Stimulated activated CD8-positive, alpha-beta memory T cell treated with anti-CD3 and anti-CD28 coated beads, Interleukin-12 subunit alpha, Interleukin-12 subunit beta, amount 100 ng/mL, for 4 hours (primary cell): ENCODE measurements around the gene TAS2R3.
"Not testable (repeated sequence)": the region's sequence is repeated elsewhere in the genome, so short reads cannot be mapped to it uniquely, and the experiment has no call there.

Source experiments
- DNase-seq: peaks from one replicate; pipeline ENCODE4 v3.0.0-alpha.2; 2020; ENCODE audit warnings: low read depth

TAS2R3 gene, protein sequence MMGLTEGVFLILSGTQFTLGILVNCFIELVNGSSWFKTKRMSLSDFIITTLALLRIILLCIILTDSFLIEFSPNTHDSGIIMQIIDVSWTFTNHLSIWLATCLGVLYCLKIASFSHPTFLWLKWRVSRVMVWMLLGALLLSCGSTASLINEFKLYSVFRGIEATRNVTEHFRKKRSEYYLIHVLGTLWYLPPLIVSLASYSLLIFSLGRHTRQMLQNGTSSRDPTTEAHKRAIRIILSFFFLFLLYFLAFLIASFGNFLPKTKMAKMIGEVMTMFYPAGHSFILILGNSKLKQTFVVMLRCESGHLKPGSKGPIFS

DNA sequence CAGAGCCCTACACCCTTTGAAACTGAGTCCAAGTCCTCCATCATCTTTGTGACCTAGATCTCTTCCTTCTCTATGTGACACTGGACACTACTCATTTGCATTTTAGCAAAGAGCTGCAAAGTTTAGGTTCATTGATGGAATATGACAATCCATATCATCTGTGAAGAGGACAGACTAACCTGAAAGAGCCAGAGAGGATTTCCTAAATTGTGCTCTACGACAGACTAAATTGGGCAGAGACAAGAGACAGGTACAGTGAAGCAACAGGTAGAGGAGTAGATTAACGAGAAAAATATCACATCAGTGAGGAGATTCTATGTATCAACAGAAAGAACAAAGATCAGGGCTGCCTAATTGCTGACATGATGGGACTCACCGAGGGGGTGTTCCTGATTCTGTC, at the start of gene TAS2R3:
Gene TAS2R3 (plus strand): TSS at position 301 of the 400 bp plus-strand sequence. CDS start 62 bp downstream, at position 363.
- DNase-seq = no peak

DNA sequence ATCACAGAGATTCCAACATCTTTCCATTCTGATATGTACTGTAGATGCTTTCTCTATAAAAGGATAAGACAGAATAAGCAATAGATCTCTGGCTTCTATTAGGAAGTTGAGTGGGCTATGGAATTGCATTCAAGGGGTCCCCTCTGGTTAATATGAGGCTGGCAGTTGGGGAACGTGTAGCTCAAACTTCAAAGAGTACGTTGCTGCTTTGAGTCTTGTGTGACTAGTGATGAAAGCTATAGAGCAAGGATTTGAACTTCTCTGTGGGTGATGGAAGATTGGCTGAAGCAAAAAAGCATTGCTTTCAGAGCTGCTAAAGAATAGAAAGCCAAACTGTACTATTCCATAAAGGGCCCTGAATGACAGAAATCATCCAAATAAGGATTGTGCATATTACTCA, 49.3 kb upstream of the TAS2R3 start:
- DNase-seq = no peak

DNA sequence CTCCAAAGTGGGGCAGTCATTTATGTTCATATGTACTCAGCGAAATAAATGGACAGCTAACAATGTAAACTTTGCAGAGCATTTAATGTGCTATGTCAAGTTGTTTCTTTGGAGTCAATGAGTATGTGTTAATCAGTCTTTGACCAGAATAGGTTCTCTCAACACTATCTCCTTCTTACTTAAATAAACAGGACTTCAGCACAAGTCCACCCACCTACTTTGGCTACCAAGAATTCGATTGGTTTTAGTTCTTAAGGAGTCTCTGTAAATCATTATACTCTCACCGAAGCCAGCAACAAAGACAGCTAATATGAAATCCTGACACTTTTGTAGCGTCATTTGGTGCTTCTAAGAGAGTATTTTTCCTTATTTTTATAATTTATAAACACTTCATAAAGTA, 48.9 kb upstream of the TAS2R3 start:
- DNase-seq = no peak

DNA sequence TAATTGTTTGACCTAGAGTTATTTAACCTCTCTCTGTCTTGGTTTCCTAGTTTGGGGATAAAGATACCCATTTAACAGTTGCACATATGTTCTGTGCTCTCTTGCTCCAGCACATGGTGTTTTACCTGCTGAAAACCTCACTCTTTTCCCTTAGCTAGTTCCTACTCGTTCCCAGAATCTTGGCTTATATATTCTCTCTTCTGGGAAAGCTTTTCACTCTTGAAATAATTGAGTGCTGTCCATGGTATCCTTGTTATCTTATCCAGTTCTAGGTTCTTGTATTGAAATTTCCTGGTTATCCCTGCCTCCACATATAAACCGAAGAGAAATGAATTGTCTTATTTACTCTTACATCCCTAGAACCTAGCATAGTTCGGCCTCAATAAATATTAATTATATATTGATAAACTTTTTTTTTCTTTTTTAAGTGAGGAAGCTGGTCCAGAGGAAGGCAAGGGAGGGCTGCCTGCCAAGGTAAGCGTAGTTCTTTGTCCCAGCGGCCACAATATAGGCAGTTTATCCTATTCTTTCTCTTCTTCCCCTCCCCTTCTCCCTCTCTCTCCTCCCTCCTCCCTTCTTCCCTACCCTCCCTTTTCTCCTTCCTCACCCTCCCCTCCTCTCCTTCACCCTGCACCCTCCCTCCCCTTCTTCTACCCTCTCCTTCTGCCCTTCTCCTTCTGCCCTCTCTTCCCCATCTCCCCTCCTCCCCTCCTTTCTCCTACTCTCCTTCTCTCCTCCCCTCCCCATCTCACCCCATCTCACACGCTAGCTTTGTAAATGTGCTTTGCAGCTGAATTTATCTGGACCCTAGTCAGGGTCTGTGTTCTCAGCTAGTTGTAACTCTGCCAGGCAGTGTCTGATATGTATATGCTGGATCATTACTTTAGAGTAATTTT, 47.9 kb upstream of the TAS2R3 start:
- no peak for DNase-seq

DNA sequence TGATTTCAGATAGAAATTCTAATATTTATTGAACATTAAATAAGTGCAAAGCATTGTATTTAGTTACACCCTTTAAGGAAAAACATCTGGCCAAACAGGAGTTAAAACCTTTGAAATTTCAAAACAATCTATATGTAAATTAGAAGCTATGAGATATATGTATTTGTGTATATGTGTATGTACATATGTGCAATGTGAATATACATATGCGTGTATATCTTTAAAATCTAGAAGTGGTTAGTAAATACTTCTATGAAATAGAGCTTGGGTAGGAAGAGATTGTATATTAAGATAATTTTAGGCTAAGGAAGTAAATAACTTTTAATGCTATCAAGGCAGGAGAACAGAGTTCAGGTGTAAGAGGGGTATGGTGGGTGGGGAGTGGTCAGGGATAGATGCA, 46.4 kb upstream of the TAS2R3 start:
- no peak for DNase-seq

DNA sequence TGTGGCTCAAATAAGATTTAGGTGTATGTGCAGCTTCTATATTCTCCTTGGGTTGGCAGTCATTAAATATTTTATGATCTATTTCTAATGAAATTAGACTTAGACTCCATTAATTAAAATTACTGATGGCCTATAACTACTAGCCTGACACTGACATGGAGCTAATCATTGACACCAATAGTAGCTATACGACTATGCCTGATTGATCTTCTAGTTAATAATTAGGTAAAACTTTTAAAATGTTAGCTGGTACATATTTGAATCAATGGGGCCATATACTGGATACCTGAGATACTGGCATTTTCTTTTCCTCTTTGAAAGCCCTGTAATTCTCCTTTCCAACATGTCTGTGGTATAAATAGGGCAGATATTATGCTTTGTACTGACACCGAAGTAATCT, 41.4 kb upstream of the TAS2R3 start:
- DNase-seq = no peak

DNA sequence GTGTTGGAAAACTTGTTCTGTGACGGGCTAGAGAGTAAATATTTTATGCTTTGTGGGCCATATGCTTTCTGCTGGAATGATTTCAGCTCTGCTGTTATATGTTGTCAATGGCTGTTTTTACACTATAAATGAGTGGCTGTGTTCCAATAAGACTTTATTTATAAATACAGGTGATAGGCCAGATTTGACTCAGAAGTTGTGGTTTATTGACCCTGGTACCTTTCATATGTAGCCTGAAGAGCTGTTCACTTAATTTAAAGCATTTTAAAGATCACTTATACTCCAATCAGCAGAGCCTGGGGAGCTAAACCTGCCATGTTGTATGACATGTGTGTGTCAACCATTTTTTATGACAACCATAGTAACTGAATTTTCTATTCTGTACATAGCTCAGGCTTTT, 34.9 kb upstream of the TAS2R3 start:
- DNase-seq = no peak

DNA sequence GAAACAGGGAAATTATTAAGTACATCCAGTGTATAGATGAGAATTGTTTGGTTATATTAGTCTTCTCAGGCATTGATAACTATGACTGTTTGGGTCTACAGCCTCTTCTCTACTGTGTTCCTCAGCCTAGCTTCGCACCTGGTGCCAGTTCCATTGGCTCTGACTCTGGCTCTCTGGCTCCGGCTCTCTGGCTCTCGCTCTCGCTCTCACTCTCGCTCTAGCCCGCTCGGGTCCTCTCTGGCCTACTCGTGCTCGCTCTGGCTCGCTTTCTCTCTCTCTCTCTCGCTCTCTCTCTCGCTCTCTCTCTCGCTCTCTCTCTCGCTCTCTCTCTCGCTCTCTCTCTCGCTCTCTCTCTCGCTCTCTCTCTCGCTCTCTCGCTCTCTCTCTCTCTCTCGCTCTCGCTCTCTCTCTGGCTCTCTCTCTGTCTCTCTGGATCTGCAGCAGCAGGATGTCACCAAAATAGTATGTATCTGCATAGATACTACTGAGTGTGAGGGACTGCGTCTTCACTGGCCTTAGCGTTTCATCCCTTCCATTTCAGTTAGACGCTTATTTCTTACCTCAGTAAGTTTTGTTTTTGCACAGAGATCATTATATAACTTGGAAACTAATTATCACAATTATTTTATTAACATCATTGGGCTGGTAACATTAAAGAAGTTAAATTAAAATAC, 32.3 kb upstream of the TAS2R3 start:
- no peak for DNase-seq

DNA sequence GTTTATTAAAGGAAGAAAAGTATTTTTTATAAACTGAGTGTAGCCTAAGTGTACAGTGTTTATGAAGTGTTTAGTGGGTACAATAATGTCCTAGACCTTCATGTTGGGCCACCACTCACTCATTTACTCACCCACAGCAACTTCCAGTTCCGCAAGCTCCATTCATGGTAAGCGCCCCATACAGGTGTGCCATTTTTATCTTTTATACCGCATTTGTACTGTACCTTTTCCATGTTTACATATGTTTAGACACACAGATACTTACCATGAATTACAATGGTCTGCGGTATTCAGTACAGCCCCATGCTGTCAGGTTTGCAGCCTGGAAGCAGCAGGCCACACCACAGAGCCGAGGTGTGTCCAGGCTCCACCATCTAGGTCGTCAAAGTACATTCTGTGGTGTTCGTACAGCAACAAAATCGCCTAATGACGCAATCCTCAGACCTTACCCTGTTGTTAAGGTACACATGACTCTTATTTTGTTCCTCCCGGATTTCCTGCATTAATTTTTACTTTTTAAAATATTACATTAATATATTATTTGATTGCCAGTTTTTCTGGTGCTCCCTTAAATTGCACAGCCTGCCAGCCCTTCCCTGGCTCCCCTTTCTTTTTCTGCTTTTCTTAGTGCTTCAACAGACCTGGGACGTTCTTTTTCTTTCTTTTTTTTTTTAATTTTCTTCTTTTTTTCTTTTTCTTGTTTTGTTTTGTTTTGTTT, 26.6 kb upstream of the TAS2R3 start:
- DNase-seq = no peak

DNA sequence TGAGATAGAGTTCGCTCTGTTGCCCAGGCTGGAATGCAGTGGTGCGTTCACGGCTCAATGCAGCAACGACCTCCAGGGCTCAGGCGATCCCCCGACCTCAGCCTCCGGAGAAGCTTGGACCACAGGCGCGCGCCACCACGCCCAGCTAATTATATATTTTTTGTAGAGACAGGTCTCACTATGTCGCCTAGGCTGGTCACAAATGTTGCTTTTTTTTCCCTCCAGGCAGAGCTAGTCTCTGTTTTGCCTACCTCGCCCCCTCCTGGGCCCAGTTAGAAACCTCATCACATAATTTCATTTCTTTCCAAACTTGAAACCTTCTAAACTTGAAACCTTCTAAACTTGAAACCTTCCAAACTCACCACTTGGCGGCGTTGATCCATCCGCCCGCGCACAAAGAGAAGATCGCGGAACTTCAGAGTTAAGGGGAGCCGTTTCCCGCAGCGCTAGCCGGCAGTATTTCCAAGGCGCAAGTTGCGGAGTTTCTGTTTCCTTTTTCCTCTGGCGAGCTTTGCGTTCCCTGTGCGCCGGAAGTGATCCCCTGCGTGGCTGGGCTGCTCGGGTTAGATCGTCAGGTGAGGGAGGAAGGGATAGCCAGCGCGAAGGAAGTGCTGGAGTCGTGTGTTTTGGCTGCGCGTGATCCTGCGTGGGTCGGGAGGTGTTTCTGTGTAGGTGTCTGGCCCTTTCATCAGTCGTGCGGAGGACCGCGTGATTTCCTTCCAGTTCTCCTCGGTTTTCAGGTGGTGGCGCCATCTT, 25.9 kb upstream of the TAS2R3 start, which contains the start of gene SSBP1:
Gene SSBP1 (plus strand): TSS at position 523 of the 756 bp plus-strand sequence. CDS start 809 bp downstream, outside the sequence.
- peak; percentile 82 for DNase-seq

DNA sequence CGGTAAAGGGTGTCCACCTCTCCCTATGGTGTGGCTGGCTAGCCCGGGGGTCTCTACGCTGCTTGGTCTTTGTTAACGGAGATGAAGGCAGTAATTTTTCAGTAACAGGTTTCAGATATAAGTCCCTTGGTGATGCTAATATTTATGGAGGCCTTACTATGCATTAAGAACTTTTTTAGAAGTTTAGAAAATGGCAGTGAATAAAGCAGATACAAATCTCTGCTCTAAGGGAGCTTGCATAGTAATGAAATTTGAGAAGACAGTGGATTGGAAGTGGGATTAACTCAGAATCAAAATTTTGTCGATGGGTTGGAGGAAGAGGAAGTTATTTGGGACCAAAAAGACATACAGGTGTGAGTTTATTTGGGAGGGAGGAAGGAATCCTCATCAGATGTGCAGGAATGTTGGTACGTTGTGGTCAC, 25.3 kb upstream of the TAS2R3 start:
- no peak for DNase-seq

DNA sequence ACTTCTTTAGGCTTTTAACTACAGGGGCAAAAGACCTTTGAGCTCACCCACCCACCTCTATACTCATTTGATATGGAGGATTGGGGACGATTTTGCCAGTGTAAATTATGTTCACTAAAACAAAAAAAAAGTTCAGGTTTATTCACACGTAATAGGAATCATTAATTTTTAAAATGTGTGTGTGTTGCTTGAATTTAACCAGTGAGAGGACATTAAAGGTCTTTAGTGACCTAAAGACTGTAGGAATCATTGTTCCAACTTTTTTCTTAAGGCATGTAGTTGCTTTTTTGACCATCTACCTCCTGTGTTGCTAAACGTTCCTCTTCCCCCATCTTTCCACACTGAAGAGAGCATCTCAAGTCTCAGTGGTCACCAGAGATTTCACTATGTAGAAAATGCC, 24.6 kb upstream of the TAS2R3 start:
- DNase-seq = no peak

DNA sequence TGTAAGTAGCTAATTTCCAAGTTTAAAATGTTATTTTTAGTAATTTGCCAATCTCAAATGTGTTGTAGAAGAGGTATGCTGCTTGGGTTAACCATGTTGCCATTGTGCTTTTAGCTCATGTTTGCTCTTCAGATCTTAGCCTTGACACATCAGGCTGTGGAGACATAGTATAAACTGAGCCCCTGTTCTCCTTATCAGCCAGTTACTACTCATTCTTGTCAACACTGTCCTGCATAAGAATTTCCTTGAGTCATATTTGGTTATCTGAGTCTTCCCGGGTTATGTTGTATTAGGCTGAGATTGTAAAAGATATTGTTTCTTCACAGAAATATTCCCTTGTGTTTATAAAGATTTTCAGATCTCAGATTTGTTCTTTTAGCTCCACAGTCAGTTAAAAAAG, 21.7 kb upstream of the TAS2R3 start:
- DNase-seq = no peak

DNA sequence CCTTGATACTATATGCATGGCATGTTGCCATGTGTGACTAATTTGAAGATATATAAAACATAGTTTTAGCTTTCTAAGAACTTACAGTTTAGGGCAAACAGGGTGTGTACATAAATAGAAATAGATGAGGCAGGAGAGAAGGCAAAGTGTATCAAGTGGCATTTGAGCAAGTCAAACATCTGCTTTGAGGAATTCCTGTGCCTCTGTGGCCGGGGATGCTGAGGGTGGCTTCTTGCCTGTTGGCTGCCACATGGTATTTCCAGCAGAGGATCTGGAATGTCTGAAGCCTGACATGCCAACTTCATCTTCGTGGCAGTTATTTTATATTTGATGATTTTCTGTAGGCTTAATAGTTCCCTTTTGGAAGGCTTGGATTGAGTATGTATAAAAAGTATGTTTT, 19.8 kb upstream of the TAS2R3 start:
- DNase-seq = no peak

DNA sequence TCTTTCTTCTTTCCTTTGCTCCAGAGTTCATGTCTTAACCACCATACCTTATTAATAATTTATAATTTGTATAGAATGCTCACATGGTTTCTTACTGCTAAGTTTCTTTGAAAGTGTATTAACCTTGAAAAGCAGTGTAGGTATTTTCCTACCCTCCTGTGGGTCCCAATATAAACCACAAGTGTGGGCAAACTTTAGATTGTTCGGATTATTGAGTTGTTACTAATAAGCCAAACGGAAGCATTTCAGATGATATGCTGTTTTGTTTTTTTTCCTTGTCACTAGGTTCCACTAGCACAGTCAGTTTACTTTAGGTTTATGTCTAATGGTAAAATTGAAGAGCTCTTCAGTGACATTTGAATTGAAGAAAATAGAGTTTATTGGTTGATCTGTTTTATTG, 15.5 kb upstream of the TAS2R3 start:
- DNase-seq = no peak

DNA sequence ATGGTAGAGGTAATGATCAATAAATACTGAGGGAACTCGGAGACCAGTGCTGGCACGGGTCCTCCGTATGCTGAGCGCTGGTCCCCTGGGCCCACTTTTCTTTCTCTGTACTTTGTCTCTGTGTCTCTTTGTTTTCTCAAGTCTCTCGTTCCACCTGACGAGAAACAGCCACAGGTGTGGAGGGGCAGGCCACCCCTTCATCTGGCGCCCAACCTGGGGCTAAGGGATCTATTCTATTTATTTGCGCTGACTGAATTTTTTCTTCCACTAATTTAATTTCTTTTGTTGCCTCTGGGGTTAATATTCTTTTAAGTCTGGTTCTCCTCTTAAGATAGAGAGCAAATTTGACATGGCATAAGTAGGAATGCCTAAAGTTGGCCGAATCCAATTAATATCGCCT, 12.0 kb upstream of the TAS2R3 start:
- not testable (repeated sequence) for DNase-seq

DNA sequence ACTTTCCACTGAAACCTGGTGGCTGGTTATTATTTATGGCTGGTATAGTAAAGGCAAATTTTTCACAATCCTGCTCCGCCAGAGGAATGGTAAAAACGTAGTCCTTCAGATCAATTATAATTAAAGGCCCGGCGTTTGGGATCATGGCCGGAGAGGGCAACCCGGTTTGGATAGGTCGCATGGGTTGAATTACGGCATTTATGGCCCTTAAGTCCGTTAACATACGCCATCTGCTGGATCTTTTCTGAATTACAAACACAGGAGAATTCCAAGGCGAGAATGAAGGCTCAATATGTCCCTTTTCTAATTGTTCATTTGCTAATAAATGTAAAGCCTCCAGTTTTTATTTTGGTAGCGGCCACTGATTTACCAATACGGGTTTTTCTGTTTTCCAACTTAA, 11.3 kb upstream of the TAS2R3 start:
- no peak for DNase-seq

DNA sequence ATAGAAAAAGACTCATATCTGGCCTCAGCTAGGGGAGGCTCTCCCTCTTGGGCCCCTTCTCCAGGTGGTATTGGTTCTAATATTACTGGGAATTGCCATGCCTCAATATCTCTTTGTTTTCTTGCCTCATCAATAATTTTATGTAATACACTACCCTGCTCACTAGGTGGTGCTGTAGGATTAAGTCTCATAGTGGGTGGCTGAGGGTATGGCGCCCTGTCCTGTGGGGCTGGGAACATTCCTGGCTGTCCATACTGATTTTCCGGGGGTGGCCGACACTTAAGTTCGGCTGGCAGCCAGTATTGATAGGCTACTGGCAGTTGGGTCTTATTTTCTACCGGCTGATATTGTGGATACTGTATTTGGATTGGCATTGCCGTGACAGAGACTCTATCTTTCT, 9.0 kb upstream of the TAS2R3 start:
- DNase-seq = no peak

DNA sequence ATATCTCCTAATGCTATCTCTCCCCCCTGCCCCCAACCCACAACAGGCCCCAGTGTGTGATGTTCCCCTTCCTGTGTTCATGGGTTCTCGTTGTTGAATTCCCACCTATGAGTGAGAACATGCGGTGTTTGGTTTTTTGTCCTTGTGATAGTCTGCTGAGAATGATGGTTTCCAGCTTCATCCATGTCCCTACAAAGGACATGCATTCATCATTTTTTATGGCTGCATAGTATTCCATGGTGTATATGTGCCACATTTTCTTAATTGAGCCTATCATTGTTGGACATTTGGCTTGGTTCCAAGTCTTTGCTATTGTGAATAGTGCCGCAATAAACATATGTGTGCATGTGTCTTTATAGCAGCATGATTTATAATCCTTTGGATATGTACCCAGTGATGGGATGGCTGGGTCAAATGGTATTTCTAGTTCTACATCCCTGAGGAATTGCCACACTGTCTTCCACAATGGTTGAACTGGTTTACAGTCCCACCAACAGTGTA, 6.2 kb downstream of the TAS2R3 start:
- DNase-seq = not testable (repeated sequence)

DNA sequence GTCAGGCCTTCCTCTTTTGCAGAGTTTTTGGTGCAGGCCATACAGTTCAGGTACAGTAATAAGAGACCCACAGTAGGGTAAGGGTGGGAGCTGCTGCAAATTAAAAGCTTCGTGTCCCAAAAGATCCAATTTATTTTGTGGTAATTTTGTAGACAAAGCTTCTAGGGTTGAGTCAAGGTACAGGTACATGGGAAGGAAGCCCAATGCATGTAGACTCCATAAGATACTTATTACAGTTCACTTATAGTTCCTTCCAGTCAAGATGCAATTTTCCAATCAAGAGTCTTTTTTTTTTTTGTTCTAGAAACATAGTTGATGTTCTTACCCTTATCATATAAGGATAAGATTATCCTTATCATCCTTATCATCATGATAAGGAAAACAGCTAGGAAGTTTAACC, 12.5 kb downstream of the TAS2R3 start, which contains the start of gene TAS2R4:
Gene TAS2R4 (plus strand): TSS at position 301 of the 400 bp plus-strand sequence. CDS start 1,815 bp downstream, outside the sequence.
- DNase-seq = no peak
